CD4-positive, CD25-positive, alpha-beta regulatory T cell (primary cell): ENCODE measurements around the gene PCDHGB2. TPM values are rescaled to one million over a fixed set of nuclear protein-coding genes. Genes with fewer than 3 reads are reported as not detected.
"Not testable (repeated sequence)": the region's sequence is repeated elsewhere in the genome, so short reads cannot be mapped to it uniquely, and the experiment has no call there.

Source experiments
- ATAC-seq, 2 donors: fragments of 150-1000 bp; cut with Tn5 transposase; one replicate each; pipeline ENCODE4 v1.10.0; 2021; ENCODE audit warnings: low read depth in 2 of 2, moderate number of reproducible peaks in 2 of 2, moderate library complexity in 1 of 2
- DNase-seq, 3 donors: peaks; one replicate each; pipeline versions ENCODE4 v3.0.0 to v3.0.0-alpha.2; 2012 to 2022; ENCODE audit warnings: mixed read lengths in 1 of 3
- H3K27ac ChIP-seq: one replicate; pipeline ENCODE4 v1.7.0; 2013; ENCODE audit warnings: mild to moderate bottlenecking, low read length; ENCODE audit not compliant: insufficient read depth, poor library complexity, severe bottlenecking
- H3K27me3 ChIP-seq: one replicate; pipeline ENCODE4 v1.7.0; 2013; ENCODE audit warnings: low read length; ENCODE audit not compliant: control insufficient read depth, insufficient read depth
- H3K36me3 ChIP-seq: one replicate; pipeline ENCODE4 v1.7.0; 2013; ENCODE audit warnings: mild to moderate bottlenecking, low read length, moderate library complexity; ENCODE audit not compliant: control insufficient read depth, insufficient read depth
- H3K4me1 ChIP-seq: 2 replicates; pipeline ENCODE4 v1.7.0; 2013; ENCODE audit warnings: mild to moderate bottlenecking, low read length; ENCODE audit not compliant: insufficient read depth, control insufficient read depth, poor library complexity, severe bottlenecking
- H3K4me3 ChIP-seq: one replicate; pipeline ENCODE4 v1.7.0; 2013; ENCODE audit warnings: low read depth, mild to moderate bottlenecking, low read length, moderate library complexity
- H3K9me3 ChIP-seq, 2 experiments: 1 replicate in 1 of 2; 2 replicates in 1 of 2; pipeline ENCODE4 v1.7.0; 2013; ENCODE audit warnings: low read length in 2 of 2, mild to moderate bottlenecking in 1 of 2, moderate library complexity in 1 of 2; ENCODE audit not compliant: control insufficient read depth in 2 of 2
- H3K27ac Mint-ChIP-seq, 3 donors: one replicate each; pipeline ENCODE4 v1.8.0; 2020 to 2022; ENCODE audit warnings: mild to moderate bottlenecking in 3 of 3, mixed read lengths in 3 of 3, moderate library complexity in 2 of 3
- H3K27me3 Mint-ChIP-seq: one replicate; pipeline ENCODE4 v1.8.0; 2022; ENCODE audit warnings: mild to moderate bottlenecking, mixed read lengths
- H3K36me3 Mint-ChIP-seq: one replicate; pipeline ENCODE4 v1.8.0; 2020; ENCODE audit warnings: mixed read lengths
- H3K4me1 Mint-ChIP-seq, 4 donors: one replicate each; pipeline ENCODE4 v1.8.0; 2020 to 2022; ENCODE audit warnings: mixed read lengths in 4 of 4, mild to moderate bottlenecking in 1 of 4
- H3K4me3 Mint-ChIP-seq, 4 donors: one replicate each; pipeline ENCODE4 v1.8.0; 2020 to 2022; ENCODE audit warnings: mild to moderate bottlenecking in 4 of 4, mixed read lengths in 4 of 4, moderate library complexity in 3 of 4
- H3K9me3 Mint-ChIP-seq, 7 donors: one replicate each; pipeline ENCODE4 v1.8.0; 2020 to 2022; ENCODE audit warnings: mixed read lengths in 7 of 7, mild to moderate bottlenecking in 3 of 7, moderate library complexity in 2 of 7
- polyA plus RNA-seq, 4 donors: library from polyadenylated mRNA; unstranded; fragments of 300-500 nt; fragmentation: Illumina TruSeq; gene quantifications; one replicate each; pipeline ENCODE4 v1.2.3, GENCODE V29; 2021
- total RNA-seq: library from RNA; stranded (reverse); gene quantifications from one replicate; pipeline ENCODE4 v1.2.3, GENCODE V29; 2022

The PCDHGB2 gene
- total and polyA plus RNA-seq, 5 donors from 2014 or later, result 0.20 to 0.54 TPM; not detected in 3

DNA sequence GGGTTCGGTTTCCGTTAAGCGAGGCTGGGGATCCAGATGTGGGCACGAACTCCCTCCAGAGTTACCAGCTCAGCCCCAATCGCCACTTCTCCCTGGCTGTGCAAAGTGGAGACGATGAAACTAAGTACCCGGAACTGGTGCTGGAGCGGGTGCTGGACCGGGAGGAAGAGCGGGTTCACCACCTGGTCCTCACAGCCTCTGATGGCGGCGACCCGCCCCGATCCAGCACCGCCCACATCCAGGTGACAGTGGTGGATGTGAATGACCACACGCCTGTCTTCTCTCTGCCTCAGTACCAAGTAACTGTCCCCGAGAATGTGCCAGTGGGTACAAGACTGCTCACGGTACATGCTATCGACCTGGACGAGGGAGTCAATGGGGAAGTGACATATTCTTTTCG is 23.6 kb downstream of the PCDHGB2 start:
- Mint-ChIP-seq H3K36me3 (no peaks in the 10 kb centered on the region), H3K4me3 (no peak overlapping the region), H3K9me3 (peaks cover 0 to 49% (median 17%) of the 10 kb centered on the region in 7 donors), H3K27me3 (peaks cover 60% of the 10 kb centered on the region), H3K27ac (no peak overlapping the region), H3K4me1 (peaks cover 0 to 2% (median 0%) of the 10 kb centered on the region in 4 donors)
- DNase-seq (no peak), ATAC-seq (no peak)
- Histone ChIP-seq H3K4me1 (no peaks in the 10 kb centered on the region), H3K9me3 (peaks cover 18 to 30% of the 10 kb centered on the region in 2 experiments), H3K36me3 (no peaks in the 10 kb centered on the region), H3K27ac (no peak overlapping the region), H3K27me3 (peaks cover 42% of the 10 kb centered on the region), H3K4me3 (no peak overlapping the region)

DNA sequence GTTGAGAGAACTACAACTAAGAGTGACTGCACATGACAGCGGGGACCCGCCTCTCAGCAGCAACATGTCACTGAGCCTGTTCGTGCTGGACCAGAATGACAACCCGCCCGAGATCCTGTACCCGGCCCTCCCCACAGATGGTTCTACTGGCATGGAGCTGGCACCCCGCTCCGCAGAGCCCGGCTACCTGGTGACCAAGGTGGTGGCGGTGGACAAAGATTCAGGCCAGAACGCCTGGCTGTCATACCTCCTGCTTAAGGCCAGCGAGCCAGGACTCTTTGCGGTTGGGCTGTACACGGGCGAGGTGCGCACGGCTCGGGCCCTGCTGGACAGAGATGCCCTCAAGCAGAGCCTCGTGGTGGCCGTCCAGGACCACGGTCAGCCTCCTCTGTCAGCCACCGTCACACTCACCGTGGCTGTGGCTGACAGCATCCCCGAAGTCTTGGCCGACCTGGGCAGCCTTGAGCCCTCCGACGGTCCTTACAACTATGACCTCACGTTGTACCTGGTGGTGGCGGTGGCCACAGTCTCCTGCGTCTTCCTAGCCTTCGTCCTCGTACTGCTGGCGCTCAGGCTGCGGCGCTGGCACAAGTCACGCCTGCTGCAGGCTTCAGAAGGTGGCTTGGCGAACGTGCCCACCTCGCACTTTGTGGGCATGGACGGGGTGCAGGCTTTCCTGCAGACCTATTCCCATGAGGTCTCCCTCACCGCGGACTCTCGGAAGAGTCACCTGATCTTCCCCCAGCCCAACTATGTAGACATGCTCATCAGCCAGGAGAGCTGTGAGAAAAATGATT is 24.9 kb downstream of the PCDHGB2 start:
- H3K27me3 Mint-ChIP-seq, result peaks cover 61% of the 10 kb centered on the region
- H3K9me3 Mint-ChIP-seq, result peaks cover 0 to 50% (median 16%) of the 10 kb centered on the region in 7 donors
- H3K27me3 ChIP-seq, result peaks cover 48% of the 10 kb centered on the region

DNA sequence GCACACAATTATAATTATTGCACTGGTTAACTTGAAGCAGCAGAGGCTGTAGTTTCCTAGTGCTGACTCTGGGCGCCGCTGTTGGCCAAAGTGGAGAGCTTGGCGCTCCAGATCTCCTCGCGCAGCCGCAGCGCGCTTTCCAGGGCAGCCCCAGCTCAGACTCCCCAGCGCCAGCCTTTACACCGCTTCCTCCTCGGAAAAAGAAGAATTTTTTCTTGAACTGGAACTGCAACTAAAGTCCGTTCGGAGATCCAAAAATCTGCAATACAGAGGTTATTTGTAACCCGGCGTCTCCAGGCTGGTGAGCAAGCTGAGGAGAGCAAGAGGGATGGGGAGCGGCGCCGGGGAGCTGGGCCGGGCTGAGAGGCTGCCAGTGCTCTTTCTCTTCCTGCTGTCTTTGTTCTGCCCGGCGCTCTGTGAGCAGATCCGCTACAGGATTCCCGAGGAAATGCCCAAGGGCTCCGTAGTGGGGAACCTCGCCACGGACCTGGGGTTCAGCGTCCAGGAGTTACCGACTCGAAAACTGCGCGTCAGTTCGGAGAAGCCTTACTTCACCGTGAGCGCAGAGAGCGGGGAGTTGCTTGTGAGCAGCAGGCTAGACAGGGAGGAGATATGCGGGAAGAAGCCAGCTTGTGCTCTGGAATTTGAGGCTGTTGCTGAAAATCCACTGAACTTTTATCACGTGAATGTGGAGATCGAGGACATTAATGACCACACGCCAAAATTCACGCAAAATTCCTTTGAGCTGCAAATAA is 27.9 kb downstream of the PCDHGB2 start, which contains the start of gene PCDHGB4:
TSS of gene PCDHGB4 (plus strand) at position 142 of the 755 bp plus-strand sequence. CDS start at position 329, 187 bp downstream.
- peak within 1 kb of the TSS in 1 of 3 donors; percentile 49 for H3K27ac Mint-ChIP-seq
- H3K4me3 ChIP-seq, DNase-seq, H3K27ac ChIP-seq, H3K4me1 Mint-ChIP-seq, H3K4me3 Mint-ChIP-seq, H3K36me3 ChIP-seq, H3K36me3 Mint-ChIP-seq, H3K4me1 ChIP-seq: not testable (repeated sequence)
- Histone ChIP-seq H3K9me3 (peaks cover 20 to 48% of the 10 kb centered on the region in 2 experiments), H3K27me3 (peaks cover 46% of the 10 kb centered on the region)
- peaks cover 0 to 59% (median 18%) of the 10 kb centered on the region in 7 donors for H3K9me3 Mint-ChIP-seq
- peaks cover 65% of the 10 kb centered on the region for H3K27me3 Mint-ChIP-seq
- peak in 1 of 2 donors; percentile 34 for ATAC-seq

More for the DNA sequence above, 24.9 kb downstream of the PCDHGB2 start:
- Mint-ChIP-seq H3K36me3 (no peaks in the 10 kb centered on the region), H3K27ac (no peak overlapping the region), H3K4me3 (no peak overlapping the region), H3K4me1 (peaks cover 0 to 2% (median 0%) of the 10 kb centered on the region in 4 donors)
- ATAC-seq (no peak), DNase-seq (no peak)
- Histone ChIP-seq H3K9me3 (peaks cover 21 to 41% of the 10 kb centered on the region in 2 experiments), H3K36me3 (no peaks in the 10 kb centered on the region), H3K27ac (no peak overlapping the region), H3K4me1 (no peaks in the 10 kb centered on the region), H3K4me3 (no peak overlapping the region)

DNA sequence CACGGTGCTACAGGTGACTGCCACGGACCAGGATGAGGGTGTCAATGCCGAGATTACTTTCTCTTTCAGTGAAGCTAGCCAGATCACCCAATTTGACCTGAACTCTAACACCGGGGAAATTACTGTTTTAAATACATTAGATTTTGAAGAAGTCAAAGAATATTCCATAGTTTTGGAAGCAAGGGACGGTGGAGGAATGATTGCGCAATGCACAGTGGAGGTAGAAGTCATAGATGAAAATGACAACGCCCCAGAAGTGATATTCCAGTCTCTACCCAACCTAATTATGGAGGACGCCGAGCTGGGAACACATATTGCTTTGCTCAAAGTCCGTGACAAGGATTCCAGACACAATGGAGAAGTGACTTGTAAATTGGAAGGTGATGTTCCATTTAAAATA is 28.9 kb downstream of the PCDHGB2 start:
- Histone ChIP-seq H3K4me3 (no peak overlapping the region), H3K27ac (no peak overlapping the region), H3K27me3 (peaks cover 42% of the 10 kb centered on the region), H3K36me3 (no peaks in the 10 kb centered on the region), H3K4me1 (no peaks in the 10 kb centered on the region), H3K9me3 (peaks cover 20 to 48% of the 10 kb centered on the region in 2 experiments)
- Mint-ChIP-seq H3K27ac (peak overlapping the region in 1 of 3 donors; percentile 49), H3K4me3 (no peak overlapping the region), H3K4me1 (peaks cover 0 to 3% (median 0%) of the 10 kb centered on the region in 4 donors), H3K9me3 (peaks cover 0 to 60% (median 18%) of the 10 kb centered on the region in 7 donors), H3K36me3 (peaks cover 3% of the 10 kb centered on the region), H3K27me3 (peaks cover 61% of the 10 kb centered on the region)
- ATAC-seq, result no peak
- DNase-seq, result no peak

DNA sequence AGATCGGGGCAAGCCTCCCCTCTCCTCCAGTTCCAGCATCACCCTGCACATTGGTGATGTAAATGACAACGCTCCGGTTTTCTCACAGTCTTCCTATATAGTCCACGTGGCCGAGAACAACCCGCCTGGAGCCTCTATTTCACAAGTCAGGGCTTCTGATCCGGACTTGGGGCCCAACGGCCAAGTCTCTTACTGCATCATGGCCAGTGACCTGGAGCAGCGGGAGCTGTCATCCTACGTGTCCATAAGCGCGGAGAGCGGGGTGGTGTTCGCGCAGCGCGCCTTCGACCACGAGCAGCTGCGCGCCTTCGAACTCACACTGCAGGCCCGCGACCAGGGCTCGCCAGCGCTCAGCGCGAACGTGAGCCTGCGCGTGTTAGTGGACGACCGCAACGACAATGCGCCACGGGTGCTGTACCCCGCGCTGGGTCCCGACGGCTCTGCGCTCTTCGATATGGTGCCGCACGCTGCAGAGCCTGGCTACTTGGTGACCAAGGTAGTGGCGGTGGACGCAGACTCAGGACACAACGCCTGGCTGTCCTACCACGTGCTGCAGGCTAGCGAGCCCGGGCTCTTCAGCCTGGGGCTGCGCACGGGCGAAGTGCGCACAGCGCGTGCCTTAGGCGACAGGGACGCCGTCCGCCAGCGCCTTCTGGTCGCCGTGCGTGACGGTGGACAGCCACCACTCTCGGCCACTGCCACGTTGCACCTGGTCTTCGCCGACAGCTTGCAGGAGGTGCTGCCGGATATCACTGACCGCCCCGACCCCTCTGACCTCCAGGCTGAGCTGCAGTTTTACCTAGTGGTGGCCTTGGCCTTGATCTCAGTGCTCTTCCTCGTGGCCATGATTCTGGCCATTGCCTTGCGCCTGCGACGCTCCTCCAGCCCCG is 29.6 kb downstream of the PCDHGB2 start:
- no peak overlapping the region for H3K4me3 ChIP-seq
- Mint-ChIP-seq H3K4me3 (peak overlapping the region in 1 of 4 donors; percentile 77), H3K4me1 (peaks cover 0 to 3% (median 0%) of the 10 kb centered on the region in 4 donors), H3K27ac (no peak overlapping the region), H3K36me3 (peaks cover 3% of the 10 kb centered on the region), H3K9me3 (peaks cover 0 to 60% (median 18%) of the 10 kb centered on the region in 7 donors), H3K27me3 (peaks cover 58% of the 10 kb centered on the region)
- no peaks in the 10 kb centered on the region for H3K36me3 ChIP-seq
- H3K27me3 ChIP-seq, result peaks cover 41% of the 10 kb centered on the region
- ATAC-seq (no peak), DNase-seq (no peak)
- H3K4me1 ChIP-seq, result no peaks in the 10 kb centered on the region
- H3K27ac ChIP-seq, result no peak overlapping the region
- H3K9me3 ChIP-seq, result peaks cover 21 to 54% of the 10 kb centered on the region in 2 experiments

- H3K27ac Mint-ChIP-seq, result no peak within 1 kb of the TSS
- H3K9me3 Mint-ChIP-seq, result peaks cover 0 to 57% (median 11%) of the 10 kb centered on the region in 7 donors
- peaks cover 26% of the 10 kb centered on the region for H3K27me3 ChIP-seq
- no peaks in the 10 kb centered on the region for H3K4me1 ChIP-seq
- H3K4me3 Mint-ChIP-seq, result peak within 1 kb of the TSS in 1 of 4 donors; percentile 1
- no peaks in the 10 kb centered on the region for H3K36me3 ChIP-seq
- peaks cover 3% of the 10 kb centered on the region for H3K36me3 Mint-ChIP-seq
- H3K27me3 Mint-ChIP-seq, result peaks cover 46% of the 10 kb centered on the region
- no peak for ATAC-seq
- H3K4me1 Mint-ChIP-seq, result peaks cover 0 to 3% (median 0%) of the 10 kb centered on the region in 4 donors
- DNase-seq, result no peak
- no peak within 1 kb of the TSS for H3K4me3 ChIP-seq
- no peak within 1 kb of the TSS for H3K27ac ChIP-seq
- H3K9me3 ChIP-seq, result peaks cover 24 to 37% of the 10 kb centered on the region in 2 experiments
Observed at GRCh38 chr5:141392429-141393198, 32.8 kb downstream of the PCDHGB2 start, which contains the start of gene PCDHGA8. TSS of gene PCDHGA8 (plus strand) at chr5:141392633. CDS start at chr5:141392814, 181 bp downstream.
